Prostate gland (tissue), 2 donors: Measurements from ENCODE around the gene MAP3K4. TPM values are rescaled to one million over a fixed set of nuclear protein-coding genes. Genes with fewer than 3 reads are reported as not detected.

Experiments used
- DNase-seq: peaks from one replicate; pipeline ENCODE4 v3.0.0-alpha.2; 2019; ENCODE audit warnings: low spot score
- H3K27ac ChIP-seq, 2 donors: fragments of 200-600 bp; sonication (generic); 2 replicates each; pipeline ENCODE4 v1.5.1; 2017 to 2019
- H3K27me3 ChIP-seq: fragments of 200-600 bp; sonication (generic); replicated peaks from 2 replicates; pipeline ENCODE4 v1.5.1; 2019; ENCODE audit not compliant: insufficient read depth
- H3K36me3 ChIP-seq, 2 donors: fragments of 200-600 bp; sonication (generic); 1 replicate in 1 of 2; 2 replicates in 1 of 2; pipeline versions ENCODE4 v1.5.1 to v1.8.1; 2017 to 2019
- H3K4me1 ChIP-seq: fragments of 200-600 bp; sonication (generic); replicated peaks from 2 replicates; pipeline ENCODE4 v1.5.1; 2019
- H3K4me3 ChIP-seq, 2 donors: fragments of 200-600 bp; sonication (generic); 2 replicates each; pipeline ENCODE4 v1.5.1; 2017 to 2019
- H3K9me3 ChIP-seq: fragments of 200-600 bp; sonication (generic); 2 replicates; pipeline ENCODE4 v1.5.1; 2017
- CTCF ChIP-seq, 4 experiments: fragments of 200-600 bp in 2 of 4; fragments of 450-650 bp in 2 of 4; sonication (generic) in 2 of 4; IDR thresholded peaks; 1 replicate in 3 of 4; 2 replicates in 1 of 4; pipeline ENCODE4 v1.5.1; 2016 to 2019; ENCODE audit warnings: antibody characterized with exemption in 4 of 4, mild to moderate bottlenecking in 2 of 4, moderate library complexity in 2 of 4
- POLR2A ChIP-seq: fragments of 450-650 bp; IDR thresholded peaks from one replicate; pipeline ENCODE4 v1.6.1; 2016; ENCODE audit warnings: antibody characterized with exemption, mild to moderate bottlenecking
- POLR2AphosphoS5 ChIP-seq: sonication (generic); formaldehyde crosslinking; IDR thresholded peaks from one replicate; pipeline ENCODE4 v1.6.1; 2017; ENCODE audit warnings: antibody characterized with exemption
- WGBS: methylation state at CpG from one replicate; pipeline ENCODE4 v1.1.5; 2018; 5-methylcytosine and 5-hydroxymethylcytosine counted together
- intact Hi-C: fragments of 100-400 bp; cut with DNase I; formaldehyde crosslinking; loops from one replicate; pipeline ENCODE4 v1.14.2; 2022
- total RNA-seq, 2 donors: library from RNA; depleted of rRNA; stranded (reverse); fragments of >200 nt; gene quantifications; one replicate each; pipeline ENCODE4 v1.1.0, GENCODE V29; 2016

The MAP3K4 gene
- total RNA-seq, 2 donors from 2014 or later = 26.2 to 59.2 TPM

DNA sequence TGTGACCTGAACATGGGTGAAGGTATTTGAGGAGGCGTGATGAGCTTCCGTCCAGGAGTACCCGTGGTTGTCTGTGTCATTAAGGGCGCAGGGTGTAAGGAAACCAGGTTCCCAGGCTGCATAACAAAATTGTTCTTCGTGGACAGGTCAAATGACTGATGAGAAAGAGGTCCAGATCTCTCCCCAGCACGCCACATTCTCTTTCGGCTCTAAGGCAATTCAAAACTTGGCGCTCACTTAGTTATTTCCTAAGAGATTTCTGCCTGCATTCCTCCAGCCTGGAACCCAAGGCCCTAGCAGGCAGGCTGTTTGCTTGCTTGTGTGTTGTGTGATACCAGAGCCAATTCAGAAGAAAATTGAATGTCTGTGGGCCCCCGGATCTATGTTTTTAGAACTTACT lies 142.4 kb downstream of the MAP3K4 start:
- no peak for TF ChIP-seq CTCF (IDR thresholded peaks at IDR 0.05)
- no peak for TF ChIP-seq POLR2AphosphoS5
- TF ChIP-seq POLR2A = no peak
- WGBS = 87% methylated on average over 9 of the region's 9 CpGs
- intact Hi-C loops = no loop called here

GRCh38 chr6:161134550-161135298 lies 143.2 kb downstream of the MAP3K4 start:
- intact Hi-C loops = no loop called here
- no peaks in the 10 kb centered on the region for H3K4me1 ChIP-seq
- WGBS = 91% methylated on average over 17 of the region's 17 CpGs
- no peaks in the 10 kb centered on the region for H3K27me3 ChIP-seq
- H3K4me3 ChIP-seq = no peak overlapping the region
- DNase-seq = no peak
- no peak overlapping the region for H3K27ac ChIP-seq
- no peaks in the 10 kb centered on the region for H3K36me3 ChIP-seq
- TF ChIP-seq POLR2A (no peak), POLR2AphosphoS5 (no peak), CTCF (IDR thresholded peaks at IDR 0.05) (no peak)
- H3K9me3 ChIP-seq = no peaks in the 10 kb centered on the region

More for the DNA sequence above, 142.4 kb downstream of the MAP3K4 start:
- Histone ChIP-seq H3K27me3 (no peaks in the 10 kb centered on the region), H3K9me3 (no peaks in the 10 kb centered on the region), H3K4me3 (no peak overlapping the region), H3K27ac (no peak overlapping the region), H3K36me3 (no peaks in the 10 kb centered on the region), H3K4me1 (no peaks in the 10 kb centered on the region)
- no peak for DNase-seq

GRCh38 chr6:161135695-161136591 lies 144.4 kb downstream of the MAP3K4 start:
- DNase-seq = no peak
- no peaks in the 10 kb centered on the region for H3K36me3 ChIP-seq
- 71% methylated on average over 23 of the region's 23 CpGs for WGBS
- no peak overlapping the region for H3K27ac ChIP-seq
- TF ChIP-seq POLR2A = no peak
- TF ChIP-seq CTCF (IDR thresholded peaks at IDR 0.05) = no peak
- TF ChIP-seq POLR2AphosphoS5 = no peak
- H3K27me3 ChIP-seq = no peaks in the 10 kb centered on the region
- no peaks in the 10 kb centered on the region for H3K4me1 ChIP-seq
- H3K4me3 ChIP-seq = no peak overlapping the region
- no peaks in the 10 kb centered on the region for H3K9me3 ChIP-seq
- intact Hi-C loops = no loop called here

- H3K27ac ChIP-seq = no peak overlapping the region
- no peaks in the 10 kb centered on the region for H3K9me3 ChIP-seq
- no peaks in the 10 kb centered on the region for H3K27me3 ChIP-seq
- no peaks in the 10 kb centered on the region for H3K4me1 ChIP-seq
- DNase-seq = no peak
- H3K36me3 ChIP-seq = no peaks in the 10 kb centered on the region
- TF ChIP-seq CTCF (IDR thresholded peaks at IDR 0.05) (no peak), POLR2A (no peak), POLR2AphosphoS5 (no peak)
- 81% methylated on average over 11 of the region's 11 CpGs for WGBS
- H3K4me3 ChIP-seq = no peak overlapping the region
- intact Hi-C loops = no loop called here
Measured at GRCh38 chr6:161136655-161137054, 145.1 kb downstream of the MAP3K4 start.
